AG09319 (cell line): ENCODE results near the gene HNMT.

Source experiments
- DNase-seq: peaks from one replicate; pipeline ENCODE4 v3.0.0-alpha.2; 2010; ENCODE audit warnings: low read depth; ENCODE audit errors: extremely low read depth
- TF ChIP-seq, protein P1 (sequence below): IDR thresholded peaks from 2 replicates; pipeline ENCODE4 v1.5.1; 2011; ENCODE audit warnings: low read depth, mild to moderate bottlenecking, inconsistent platforms, low read length, moderate library complexity

HNMT gene

DNA sequence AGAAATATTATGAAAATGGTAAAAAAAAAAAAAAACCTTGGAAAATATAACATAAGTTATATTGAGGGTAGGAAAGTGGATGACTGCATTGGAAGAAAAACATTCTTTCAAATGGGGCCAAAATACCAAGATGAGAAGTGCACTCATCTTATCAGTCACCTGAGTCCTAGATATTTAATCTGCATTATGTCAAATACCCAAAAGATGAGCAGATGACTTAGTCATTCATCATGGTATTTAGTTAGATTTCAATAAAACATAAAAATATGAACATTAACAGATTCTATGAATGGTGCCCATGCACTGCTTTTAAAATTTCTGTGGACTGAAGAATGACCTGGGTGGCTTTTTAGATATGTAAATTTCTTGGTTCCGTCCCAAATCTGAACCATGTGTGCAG, 56.9 kb downstream of the HNMT start:
- TF ChIP-seq, protein P1, sequence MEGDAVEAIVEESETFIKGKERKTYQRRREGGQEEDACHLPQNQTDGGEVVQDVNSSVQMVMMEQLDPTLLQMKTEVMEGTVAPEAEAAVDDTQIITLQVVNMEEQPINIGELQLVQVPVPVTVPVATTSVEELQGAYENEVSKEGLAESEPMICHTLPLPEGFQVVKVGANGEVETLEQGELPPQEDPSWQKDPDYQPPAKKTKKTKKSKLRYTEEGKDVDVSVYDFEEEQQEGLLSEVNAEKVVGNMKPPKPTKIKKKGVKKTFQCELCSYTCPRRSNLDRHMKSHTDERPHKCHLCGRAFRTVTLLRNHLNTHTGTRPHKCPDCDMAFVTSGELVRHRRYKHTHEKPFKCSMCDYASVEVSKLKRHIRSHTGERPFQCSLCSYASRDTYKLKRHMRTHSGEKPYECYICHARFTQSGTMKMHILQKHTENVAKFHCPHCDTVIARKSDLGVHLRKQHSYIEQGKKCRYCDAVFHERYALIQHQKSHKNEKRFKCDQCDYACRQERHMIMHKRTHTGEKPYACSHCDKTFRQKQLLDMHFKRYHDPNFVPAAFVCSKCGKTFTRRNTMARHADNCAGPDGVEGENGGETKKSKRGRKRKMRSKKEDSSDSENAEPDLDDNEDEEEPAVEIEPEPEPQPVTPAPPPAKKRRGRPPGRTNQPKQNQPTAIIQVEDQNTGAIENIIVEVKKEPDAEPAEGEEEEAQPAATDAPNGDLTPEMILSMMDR = no peak
- DNase-seq = no peak

DNA sequence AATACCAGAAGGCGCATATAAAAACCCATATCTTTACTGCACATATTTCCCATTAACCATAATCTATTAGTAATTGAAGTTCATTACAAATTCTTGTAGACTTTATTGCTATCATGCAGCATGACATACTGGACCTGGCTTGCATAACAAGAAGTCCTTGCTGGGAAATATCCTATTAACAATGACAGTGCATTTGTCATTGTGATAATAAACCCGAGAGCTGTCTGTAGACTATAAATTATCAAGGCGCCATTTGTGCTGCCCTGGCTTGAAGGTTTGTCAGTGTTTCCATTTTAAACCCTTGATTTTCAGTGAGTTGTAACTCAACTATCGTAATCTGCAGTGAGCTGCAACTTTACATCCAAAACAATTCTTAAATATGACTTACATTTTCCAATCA, 59.0 kb downstream of the HNMT start:
- no peak for DNase-seq
- TF ChIP-seq, protein P1 = no peak

DNA sequence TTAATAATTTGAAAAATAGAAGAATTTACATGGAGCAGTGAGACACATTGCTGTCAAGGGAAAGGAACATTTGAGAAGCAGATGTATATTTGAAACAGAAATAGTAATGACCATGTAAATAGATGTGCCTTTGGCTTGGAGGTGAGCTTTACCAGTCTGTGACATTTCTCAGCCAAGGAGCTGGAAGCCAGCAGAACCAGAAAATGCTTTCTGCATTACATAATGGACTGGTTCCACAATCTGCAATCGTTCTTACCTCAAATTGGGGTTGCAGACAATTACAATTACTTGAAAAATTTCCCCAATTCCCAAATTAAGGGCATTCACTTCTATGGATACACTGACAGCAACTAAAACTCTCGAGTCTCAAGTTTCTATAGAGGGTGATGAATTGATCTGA, 59.7 kb downstream of the HNMT start:
- TF ChIP-seq, protein P1 = no peak
- no peak for DNase-seq

DNA sequence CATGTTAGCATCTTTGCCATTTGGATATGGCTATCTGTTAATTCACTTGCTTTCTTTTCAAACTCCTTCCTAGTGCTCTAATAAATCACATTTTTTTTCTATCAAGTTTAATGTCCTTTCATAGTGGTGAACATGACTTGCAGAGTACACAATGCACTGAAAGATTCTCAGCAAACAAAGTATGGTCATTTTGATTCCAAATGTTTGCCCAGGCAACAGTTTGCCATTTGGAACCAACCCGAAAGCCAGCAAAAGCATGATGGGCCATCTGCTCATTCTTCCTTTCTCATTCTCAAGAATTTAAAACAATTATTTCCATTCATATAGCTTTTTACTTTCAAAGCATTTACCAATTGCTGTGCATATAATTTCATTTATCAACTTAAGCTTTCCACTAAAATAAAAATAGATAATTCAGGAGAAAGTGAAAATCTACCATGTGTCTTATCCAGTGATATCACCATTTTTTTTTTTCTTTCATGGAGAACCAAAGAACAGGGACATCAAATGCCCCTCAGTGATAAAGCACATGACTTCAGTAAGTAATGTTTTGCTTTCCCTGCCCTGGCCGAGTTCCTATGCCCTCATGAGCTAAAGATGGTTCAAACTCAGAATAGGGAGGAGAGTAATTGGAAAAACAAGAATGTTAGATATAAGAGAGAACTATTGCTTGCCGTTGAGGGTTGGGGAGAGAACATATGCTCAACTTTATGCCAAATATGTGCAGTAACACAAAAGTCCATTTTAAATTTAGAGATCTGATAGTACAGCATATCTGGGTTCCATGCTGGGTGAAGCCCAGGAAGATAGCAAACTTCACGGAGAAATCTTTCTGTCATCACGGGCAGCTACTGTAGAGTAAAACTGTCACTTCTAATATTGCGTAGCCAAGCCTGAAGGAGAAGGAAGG, 62.1 kb downstream of the HNMT start:
- TF ChIP-seq, protein P1 = no peak
- no peak for DNase-seq

DNA sequence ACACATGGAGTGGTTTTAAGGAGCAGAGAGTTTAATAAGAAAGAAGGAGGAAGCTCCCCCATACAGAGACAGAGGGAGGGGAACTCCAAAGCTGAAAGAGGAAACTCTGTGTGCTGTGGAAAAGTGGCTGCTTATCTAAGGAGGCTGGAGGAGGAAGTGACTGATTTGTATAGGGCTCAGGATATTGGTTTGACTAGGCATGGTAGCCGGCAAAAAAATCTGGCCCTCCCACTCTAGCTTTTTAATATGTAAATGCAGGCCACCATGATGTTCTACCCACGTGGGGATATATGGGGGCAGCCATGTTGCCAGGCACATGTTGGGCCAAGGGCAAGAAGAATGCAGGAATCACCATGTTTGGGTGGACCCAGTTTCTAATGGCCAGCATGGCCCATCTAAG, 64.3 kb downstream of the HNMT start:
- no peak for DNase-seq
- TF ChIP-seq, protein P1 = no peak

DNA sequence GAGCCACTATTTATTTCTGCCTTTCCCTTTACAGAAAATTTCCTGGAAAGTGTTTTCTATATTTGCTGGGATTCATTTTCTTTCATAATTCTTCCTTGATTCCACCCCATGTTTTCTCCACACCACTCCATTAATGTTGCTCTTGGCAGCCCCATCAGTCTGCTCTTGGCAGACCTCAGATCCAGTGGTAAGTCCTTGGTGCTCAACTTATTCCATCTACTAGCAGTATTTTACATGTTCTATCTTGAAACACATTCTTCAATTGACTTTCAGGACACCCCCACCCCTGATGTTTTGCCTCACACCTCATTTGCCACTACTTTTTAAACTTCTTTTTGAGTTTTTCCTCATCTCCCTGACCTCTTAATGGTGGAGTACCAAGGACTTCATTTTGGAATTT, 65.0 kb downstream of the HNMT start:
- no peak for DNase-seq
- TF ChIP-seq, protein P1 = no peak

DNA sequence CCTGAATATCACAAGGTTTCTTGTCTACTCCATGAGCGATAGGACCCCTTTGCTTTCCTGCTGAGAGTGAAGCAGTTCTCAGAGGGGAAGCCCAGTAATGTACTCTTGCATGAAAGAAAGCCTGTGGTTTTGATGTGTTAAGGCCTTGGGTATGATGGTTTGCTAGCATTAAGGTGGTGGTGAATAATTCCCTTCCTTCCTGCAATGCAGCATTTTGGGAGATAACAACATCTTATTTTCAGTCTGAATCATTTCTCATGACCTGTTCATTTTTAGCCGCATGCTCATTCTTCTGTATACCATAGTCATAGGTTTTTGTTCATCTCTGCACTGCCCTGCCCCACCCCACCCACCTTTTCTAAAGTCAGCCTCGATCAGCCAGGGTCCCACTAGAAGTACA, 66.2 kb downstream of the HNMT start:
- TF ChIP-seq, protein P1 = no peak
- DNase-seq = no peak
